Mucosa of stomach (tissue), 1 donor: ENCODE results near the gene FBXO27.

Experiments
- H3K27me3 ChIP-seq: one replicate; pipeline ENCODE4 v1.7.0; 2013; ENCODE audit warnings: mild to moderate bottlenecking, low read length; ENCODE audit not compliant: control insufficient read depth, insufficient read depth
- H3K36me3 ChIP-seq: one replicate; pipeline ENCODE4 v1.7.0; 2013; ENCODE audit warnings: low read length; ENCODE audit not compliant: control insufficient read depth, insufficient read depth
- H3K4me1 ChIP-seq: one replicate; pipeline ENCODE4 v1.7.0; 2013; ENCODE audit warnings: mild to moderate bottlenecking, low read length; ENCODE audit not compliant: control insufficient read depth, insufficient read depth
- H3K4me3 ChIP-seq: one replicate; pipeline ENCODE4 v1.7.0; 2013; ENCODE audit warnings: low read length
- H3K9ac ChIP-seq: one replicate; pipeline ENCODE4 v1.7.0; 2013; ENCODE audit warnings: mild to moderate bottlenecking, low read length, moderate library complexity
- H3K9me3 ChIP-seq: one replicate; pipeline ENCODE4 v1.7.0; 2013; ENCODE audit warnings: mild to moderate bottlenecking, low read length, moderate library complexity; ENCODE audit not compliant: control insufficient read depth
- donor health status: Pancreatic carcinoma.

The FBXO27 gene

DNA sequence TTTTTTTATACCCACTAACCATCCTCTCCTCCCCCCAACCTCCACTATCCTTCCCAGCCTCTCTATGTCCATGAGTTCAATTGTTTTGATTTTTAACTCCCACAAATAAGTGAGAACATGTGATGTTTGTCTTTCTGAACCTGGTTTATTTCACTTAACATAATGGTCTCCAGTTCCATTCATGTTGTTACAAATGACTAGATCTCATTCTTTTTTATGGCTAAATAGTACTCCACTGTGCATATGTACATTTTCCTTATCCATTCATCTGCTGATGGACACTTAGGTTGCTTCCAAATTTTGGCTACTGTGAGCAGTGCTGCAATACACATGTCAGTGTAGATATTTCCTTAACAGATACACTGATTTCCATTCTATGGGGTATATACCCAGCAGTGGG is 27.0 kb upstream of the FBXO27 start:
- Histone ChIP-seq H3K4me3 (no peak overlapping the region), H3K36me3 (no peaks in the 10 kb centered on the region), H3K27me3 (no peaks in the 10 kb centered on the region), H3K9me3 (no peaks in the 10 kb centered on the region), H3K9ac (no peak overlapping the region), H3K4me1 (peaks cover 6% of the 10 kb centered on the region)

DNA sequence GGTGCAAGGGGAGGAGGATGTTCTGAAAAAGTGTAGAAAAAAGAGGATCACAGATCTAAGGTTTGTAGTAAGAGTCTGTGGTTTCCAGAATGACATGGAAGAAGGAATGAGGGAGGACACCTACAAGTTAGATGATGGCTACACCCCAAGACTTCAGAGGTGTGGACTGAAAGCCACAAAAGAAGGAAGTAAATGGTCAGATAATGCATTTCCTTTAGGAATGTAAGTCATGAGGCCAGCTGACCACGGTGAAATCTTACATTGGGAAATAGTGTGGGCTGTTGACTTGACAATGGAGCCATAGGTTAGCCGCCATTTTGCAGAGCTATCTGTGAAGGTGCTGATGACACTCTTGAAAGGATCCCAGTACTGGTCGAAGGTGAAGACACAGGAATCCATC is 25.3 kb upstream of the FBXO27 start:
- H3K4me3 ChIP-seq, result no peak overlapping the region
- H3K36me3 ChIP-seq, result no peaks in the 10 kb centered on the region
- no peak overlapping the region for H3K9ac ChIP-seq
- H3K4me1 ChIP-seq, result peaks cover 19% of the 10 kb centered on the region
- no peaks in the 10 kb centered on the region for H3K9me3 ChIP-seq
- H3K27me3 ChIP-seq, result no peaks in the 10 kb centered on the region

DNA sequence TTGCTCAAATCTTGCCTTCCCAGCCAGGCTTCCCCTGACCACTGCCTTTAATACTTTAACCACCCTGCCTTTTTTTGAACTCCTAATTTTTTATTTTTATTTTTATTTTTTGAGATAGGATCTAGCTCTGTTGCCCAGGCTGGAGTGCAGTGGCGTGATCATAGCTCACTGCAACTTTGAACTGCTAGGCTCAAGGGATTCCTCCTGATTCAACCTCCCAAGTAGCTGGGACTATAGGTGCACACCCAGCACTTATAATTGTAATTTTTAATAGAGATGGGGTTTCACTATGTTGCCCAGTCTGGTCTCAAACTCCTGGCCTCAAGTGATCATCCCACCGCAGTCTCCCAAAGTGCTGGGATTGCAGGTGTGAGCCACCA is 21.7 kb upstream of the FBXO27 start:
- no peak overlapping the region for H3K9ac ChIP-seq
- no peaks in the 10 kb centered on the region for H3K9me3 ChIP-seq
- peaks cover 23% of the 10 kb centered on the region for H3K4me1 ChIP-seq
- no peaks in the 10 kb centered on the region for H3K27me3 ChIP-seq
- no peaks in the 10 kb centered on the region for H3K36me3 ChIP-seq
- no peak overlapping the region for H3K4me3 ChIP-seq

DNA sequence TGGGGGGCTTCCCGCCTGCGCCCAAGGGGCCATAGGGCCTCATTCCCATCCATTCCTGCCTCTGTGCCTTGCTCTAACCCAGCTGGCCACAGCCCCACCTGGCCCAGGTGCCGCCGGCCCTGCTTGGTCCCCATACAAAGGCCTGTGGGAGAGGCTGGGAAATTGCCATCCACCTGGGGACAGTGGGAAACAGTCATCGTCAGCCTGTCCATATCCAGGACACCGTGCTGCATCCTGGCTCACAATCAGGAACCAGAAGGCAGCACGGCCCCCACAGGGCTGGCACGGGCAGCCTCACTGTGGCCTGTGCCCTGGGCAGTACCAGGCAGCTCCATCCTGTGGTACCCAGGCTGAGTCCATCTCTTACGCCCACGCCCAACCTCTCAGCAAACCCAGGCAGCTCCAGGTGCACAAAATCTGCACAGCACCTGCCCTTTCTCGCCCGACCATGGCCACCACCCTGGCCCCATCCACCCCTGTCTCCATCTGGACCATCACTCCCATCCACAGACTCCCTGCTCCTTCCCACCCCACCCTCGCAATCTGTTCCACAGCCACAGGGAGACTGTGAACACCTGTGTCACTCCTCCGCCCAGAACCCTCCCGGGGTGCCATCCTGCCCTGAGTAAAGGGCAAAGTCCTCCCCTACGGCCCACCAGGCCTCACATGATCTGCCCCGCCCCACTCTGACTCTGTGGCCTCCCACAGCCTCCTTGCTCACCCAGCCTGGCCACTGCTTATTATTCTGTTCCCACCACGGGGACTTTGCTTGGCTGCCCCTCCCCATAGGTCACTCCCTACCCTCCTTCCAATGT is 21.1 kb upstream of the FBXO27 start:
- Histone ChIP-seq H3K27me3 (no peaks in the 10 kb centered on the region), H3K36me3 (no peaks in the 10 kb centered on the region), H3K9ac (no peak overlapping the region), H3K4me1 (peaks cover 23% of the 10 kb centered on the region), H3K9me3 (no peaks in the 10 kb centered on the region), H3K4me3 (no peak overlapping the region)

DNA sequence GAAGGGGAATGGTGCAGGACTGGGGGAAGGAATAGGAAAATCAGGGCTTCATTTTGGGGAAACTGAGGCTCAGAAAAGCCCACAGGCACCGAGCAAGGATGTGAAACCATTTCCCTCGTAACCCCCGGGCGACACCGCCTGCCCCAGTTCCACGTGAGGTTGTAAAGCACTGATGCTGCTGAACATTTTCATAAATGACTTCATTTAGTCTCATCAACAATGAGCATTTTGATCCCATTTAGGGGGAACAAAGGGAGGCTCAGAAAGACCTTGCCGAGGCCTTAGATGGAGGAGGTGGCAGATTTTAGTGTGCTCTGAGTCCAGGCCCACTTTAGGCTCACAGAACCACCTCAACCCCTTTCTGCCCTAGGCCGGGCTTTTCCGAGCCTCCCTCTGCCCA is 20.5 kb upstream of the FBXO27 start:
- H3K4me1 ChIP-seq, result peaks cover 23% of the 10 kb centered on the region
- no peaks in the 10 kb centered on the region for H3K9me3 ChIP-seq
- H3K36me3 ChIP-seq, result no peaks in the 10 kb centered on the region
- H3K4me3 ChIP-seq, result no peak overlapping the region
- H3K27me3 ChIP-seq, result no peaks in the 10 kb centered on the region
- H3K9ac ChIP-seq, result no peak overlapping the region

DNA sequence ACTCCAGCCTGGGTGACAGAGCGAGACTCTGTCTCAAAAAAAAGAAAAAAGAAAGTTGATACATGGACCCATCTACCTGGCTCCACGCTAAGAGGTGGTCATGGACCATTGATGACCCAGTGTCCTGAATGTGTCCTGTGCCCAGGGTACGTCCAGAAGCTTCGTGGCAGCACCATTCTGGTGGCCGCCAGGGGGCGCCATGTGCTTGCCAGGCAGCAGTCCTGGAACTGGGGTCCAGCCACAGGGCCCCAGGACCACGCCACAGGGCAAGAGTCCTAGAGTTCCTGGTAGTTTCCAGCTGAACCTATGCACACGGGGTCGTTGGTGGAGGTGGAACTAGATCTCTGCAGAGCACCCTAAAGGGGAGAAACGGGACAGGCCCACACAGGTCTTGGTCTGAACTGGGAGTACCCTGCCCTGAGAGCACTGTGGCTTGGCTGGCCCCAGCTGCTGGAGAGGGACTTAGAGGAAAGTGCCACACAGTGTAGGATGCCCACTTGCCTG is 19.9 kb upstream of the FBXO27 start:
- Histone ChIP-seq H3K9ac (no peak overlapping the region), H3K4me1 (peaks cover 22% of the 10 kb centered on the region), H3K27me3 (no peaks in the 10 kb centered on the region), H3K36me3 (no peaks in the 10 kb centered on the region), H3K9me3 (no peaks in the 10 kb centered on the region), H3K4me3 (no peak overlapping the region)

DNA sequence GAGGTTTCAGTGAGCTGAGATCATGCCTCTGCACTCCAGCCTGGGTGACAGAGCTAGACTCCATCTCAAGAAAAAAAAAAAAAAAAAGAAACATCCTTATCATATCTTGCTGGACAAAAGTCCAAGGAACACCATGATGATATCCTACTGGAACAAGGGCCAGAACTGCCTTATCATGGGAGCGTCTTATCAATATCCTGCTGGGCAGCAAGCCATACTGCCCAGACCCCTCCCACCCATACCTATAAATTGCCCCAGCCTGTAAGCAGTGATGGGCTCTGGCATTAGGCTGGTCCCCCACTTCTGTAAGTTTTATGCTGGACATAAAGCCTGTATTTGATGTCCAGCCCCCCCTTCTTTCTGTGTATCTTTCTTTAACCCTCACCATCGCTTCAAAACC is 14.7 kb upstream of the FBXO27 start:
- Histone ChIP-seq H3K9me3 (no peaks in the 10 kb centered on the region), H3K4me1 (peaks cover 18% of the 10 kb centered on the region), H3K4me3 (no peak overlapping the region), H3K9ac (no peak overlapping the region), H3K27me3 (no peaks in the 10 kb centered on the region), H3K36me3 (no peaks in the 10 kb centered on the region)

DNA sequence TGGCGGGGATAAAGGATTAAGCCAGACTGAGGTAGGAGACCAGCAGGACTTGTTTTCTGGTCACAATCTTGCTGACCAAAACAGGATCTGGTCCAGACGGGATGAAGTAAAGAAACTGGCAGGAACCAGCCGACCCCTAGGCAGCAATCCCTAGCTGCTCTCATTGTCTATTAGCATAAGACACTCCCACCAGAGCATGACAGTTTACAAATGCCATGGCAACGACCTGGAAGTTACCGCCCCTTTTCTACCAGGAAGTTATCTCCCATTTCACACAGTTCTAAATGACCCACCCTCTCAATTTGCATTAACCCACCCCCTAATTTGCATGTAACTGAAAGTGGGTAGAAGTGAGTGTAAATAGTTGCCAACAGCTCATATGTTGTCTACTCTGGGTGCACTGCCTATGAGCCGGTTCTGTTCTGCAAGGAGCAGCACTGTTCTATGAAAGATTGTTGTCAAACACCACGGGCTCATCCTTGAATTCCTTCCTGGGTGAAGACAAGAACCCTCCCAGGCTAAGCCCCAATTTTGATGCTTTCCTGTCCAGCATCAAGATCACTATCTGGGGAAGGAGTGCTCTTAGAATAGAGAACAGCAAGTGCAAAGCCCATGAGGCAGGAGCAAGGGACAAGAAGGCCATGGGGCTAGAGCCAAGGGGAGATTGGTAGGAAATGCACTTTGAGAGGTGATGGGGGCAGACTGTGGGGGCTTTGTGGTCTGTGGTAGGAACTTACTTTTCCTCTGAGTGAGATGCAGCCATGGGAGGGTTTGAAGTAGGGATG is 13.9 kb upstream of the FBXO27 start:
- Histone ChIP-seq H3K9ac (no peak overlapping the region), H3K4me1 (peaks cover 18% of the 10 kb centered on the region), H3K4me3 (no peak overlapping the region)

DNA sequence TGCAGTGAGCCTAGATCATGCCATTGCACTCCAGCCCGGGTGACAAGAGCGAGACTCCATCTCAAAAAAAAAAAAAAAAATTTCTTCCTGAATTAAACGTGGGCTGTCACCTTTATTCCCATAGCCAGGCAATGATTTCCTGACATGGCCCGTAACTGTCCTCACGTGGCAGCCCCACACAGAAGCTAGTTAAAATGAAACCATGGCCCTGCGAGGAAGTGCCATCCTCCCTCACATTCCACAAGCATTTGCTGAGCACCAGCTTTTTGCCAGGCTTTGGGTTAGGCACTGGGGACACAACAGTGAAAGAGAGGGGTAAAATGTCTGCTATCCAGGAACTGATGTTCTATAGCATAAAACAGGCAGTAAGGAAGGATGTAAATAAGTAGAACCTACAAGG is 13.2 kb upstream of the FBXO27 start:
- Histone ChIP-seq H3K4me1 (peaks cover 18% of the 10 kb centered on the region), H3K36me3 (no peaks in the 10 kb centered on the region), H3K9ac (no peak overlapping the region), H3K4me3 (no peak overlapping the region), H3K27me3 (no peaks in the 10 kb centered on the region), H3K9me3 (no peaks in the 10 kb centered on the region)

More for the DNA sequence above, 13.9 kb upstream of the FBXO27 start:
- Histone ChIP-seq H3K9me3 (no peaks in the 10 kb centered on the region), H3K36me3 (no peaks in the 10 kb centered on the region), H3K27me3 (no peaks in the 10 kb centered on the region)

DNA sequence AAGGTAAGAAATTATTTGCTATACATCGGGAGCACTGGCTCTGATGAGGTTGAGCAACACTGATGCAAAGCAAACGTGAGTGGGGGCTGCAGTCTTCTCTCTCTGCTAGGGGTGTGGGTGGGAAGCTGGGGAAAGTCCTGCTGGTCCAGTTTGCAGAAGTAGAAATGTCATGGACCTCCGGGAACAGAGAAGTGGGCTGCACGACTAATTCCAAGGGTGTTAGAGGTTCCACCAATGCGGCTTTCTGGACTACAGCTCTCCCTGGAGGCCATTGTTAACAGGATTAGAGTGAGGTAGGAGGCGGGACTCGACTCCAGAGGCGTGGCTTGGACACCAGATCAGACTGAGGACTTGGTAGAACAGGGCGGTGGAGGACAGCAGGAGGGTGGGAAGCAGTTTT is 5.7 kb upstream of the FBXO27 start:
- H3K9ac ChIP-seq, result no peak overlapping the region

DNA sequence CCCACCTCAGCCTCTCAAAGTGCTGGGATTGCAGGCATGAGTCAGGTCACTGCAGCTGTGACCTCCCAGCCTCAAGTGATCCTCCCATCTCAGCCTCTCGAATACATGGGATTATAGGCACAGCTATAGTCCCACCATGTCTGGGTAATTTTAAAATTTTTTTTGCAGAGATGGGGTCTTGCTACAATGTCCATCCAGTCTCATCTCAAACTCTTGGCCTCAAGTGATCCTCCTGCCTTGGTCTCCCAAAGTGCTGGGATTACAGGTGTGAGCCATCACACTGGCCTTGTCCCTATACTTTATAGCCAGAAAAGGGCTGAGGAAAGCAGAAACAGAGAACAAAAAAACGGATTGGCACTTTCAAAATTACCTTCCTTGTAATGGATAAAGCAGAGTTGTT is 4.8 kb upstream of the FBXO27 start:
- H3K9me3 ChIP-seq, result no peaks in the 10 kb centered on the region
- no peaks in the 10 kb centered on the region for H3K4me1 ChIP-seq
- no peaks in the 10 kb centered on the region for H3K36me3 ChIP-seq
- no peaks in the 10 kb centered on the region for H3K27me3 ChIP-seq
- H3K4me3 ChIP-seq, result no peak overlapping the region
- H3K9ac ChIP-seq, result no peak overlapping the region

More for the DNA sequence above, 5.7 kb upstream of the FBXO27 start:
- H3K4me3 ChIP-seq, result no peak overlapping the region
- no peaks in the 10 kb centered on the region for H3K4me1 ChIP-seq
- H3K9me3 ChIP-seq, result no peaks in the 10 kb centered on the region
- H3K27me3 ChIP-seq, result no peaks in the 10 kb centered on the region
- H3K36me3 ChIP-seq, result no peaks in the 10 kb centered on the region

DNA sequence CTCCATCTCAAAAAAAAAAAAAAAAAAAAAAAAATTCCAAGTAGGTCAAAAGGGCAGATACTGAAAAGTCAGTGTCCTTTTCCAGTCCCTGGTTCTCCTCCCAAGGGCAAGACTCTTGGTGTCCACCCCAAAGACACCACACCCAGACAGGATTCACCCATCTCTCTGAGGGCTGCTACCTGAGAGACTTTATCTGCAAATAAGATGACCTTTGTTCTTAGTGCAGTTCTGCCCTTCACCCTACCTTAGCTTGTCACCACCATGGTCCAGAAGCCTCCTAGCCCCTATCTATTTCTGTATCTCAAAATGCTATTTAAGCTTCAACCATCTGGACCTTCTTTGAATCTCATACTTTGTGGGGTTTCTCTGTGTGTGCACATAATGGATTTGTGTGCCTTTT is 4.2 kb upstream of the FBXO27 start:
- Histone ChIP-seq H3K4me1 (no peaks in the 10 kb centered on the region), H3K4me3 (no peak overlapping the region), H3K9me3 (no peaks in the 10 kb centered on the region), H3K27me3 (no peaks in the 10 kb centered on the region), H3K9ac (no peak overlapping the region), H3K36me3 (no peaks in the 10 kb centered on the region)
